Measurements from ENCODE around the gene TIMP3.

DNA sequence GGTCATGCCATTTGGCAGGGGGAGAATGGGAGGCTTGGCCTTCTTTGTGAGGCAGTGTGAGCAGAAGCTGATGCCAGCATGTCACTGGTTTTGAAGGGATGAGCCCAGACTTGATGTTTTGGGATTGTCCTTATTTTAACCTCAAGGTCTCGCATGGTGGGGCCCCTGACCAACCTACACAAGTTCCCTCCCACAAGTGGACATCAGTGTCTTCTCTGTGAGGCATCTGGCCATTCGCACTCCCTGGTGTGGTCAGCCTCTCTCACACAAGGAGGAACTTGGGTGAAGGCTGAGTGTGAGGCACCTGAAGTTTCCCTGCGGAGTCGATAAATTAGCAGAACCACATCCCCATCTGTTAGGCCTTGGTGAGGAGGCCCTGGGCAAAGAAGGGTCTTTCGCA is 59.8 kb downstream of the TIMP3 start:
- TF ChIP-seq POLR2A (IDR thresholded peaks at IDR 0.05; ENCODE audit: extremely low read depth, insufficient read length), result no peak
- TF ChIP-seq, protein P1, sequence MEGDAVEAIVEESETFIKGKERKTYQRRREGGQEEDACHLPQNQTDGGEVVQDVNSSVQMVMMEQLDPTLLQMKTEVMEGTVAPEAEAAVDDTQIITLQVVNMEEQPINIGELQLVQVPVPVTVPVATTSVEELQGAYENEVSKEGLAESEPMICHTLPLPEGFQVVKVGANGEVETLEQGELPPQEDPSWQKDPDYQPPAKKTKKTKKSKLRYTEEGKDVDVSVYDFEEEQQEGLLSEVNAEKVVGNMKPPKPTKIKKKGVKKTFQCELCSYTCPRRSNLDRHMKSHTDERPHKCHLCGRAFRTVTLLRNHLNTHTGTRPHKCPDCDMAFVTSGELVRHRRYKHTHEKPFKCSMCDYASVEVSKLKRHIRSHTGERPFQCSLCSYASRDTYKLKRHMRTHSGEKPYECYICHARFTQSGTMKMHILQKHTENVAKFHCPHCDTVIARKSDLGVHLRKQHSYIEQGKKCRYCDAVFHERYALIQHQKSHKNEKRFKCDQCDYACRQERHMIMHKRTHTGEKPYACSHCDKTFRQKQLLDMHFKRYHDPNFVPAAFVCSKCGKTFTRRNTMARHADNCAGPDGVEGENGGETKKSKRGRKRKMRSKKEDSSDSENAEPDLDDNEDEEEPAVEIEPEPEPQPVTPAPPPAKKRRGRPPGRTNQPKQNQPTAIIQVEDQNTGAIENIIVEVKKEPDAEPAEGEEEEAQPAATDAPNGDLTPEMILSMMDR (IDR thresholded peaks at IDR 0.05; ENCODE audit: low read depth, low read length), result no peak
- TF ChIP-seq, protein P2, sequence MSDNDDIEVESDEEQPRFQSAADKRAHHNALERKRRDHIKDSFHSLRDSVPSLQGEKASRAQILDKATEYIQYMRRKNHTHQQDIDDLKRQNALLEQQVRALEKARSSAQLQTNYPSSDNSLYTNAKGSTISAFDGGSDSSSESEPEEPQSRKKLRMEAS (IDR thresholded peaks at IDR 0.05; ENCODE audit: low read depth, low read length), result no peak
- no peak for TF ChIP-seq MYC (IDR thresholded peaks at IDR 0.05; ENCODE audit: low read depth, low read length)

Measured in NB4 (cell line).